ENCODE measurements around the gene SCAND1.

- no peak for TF ChIP-seq EZH2phosphoT487 (IDR thresholded peaks at IDR 0.05; ENCODE audit: insufficient read depth, low read depth)
- TF ChIP-seq EZH2 (IDR thresholded peaks at IDR 0.05; ENCODE audit: insufficient read depth, poor library complexity, severe bottlenecking), result no peak
These were observed 17.7 kb upstream of the SCAND1 start for GRCh38 chr20:35971981-35972380.
